CD14-positive monocyte (primary cell): ENCODE measurements around the gene PIEZO2. TPM values are rescaled to one million over a fixed set of nuclear protein-coding genes. Genes with fewer than 3 reads are reported as not detected.
A peak's percentile ranks its signal among the peaks of the same experiment; 100 is the strongest.
"Not testable (repeated sequence)": the region's sequence is repeated elsewhere in the genome, so short reads cannot be mapped to it uniquely, and the experiment has no call there.

ENCODE experiments used
- DNase-seq, 3 donors: peaks; one replicate each; pipeline ENCODE4 v3.0.0-alpha.2; 2011 to 2022
- H2AFZ ChIP-seq: 2 replicates; pipeline ENCODE4 v1.6.0; 2012; ENCODE audit warnings: mild to moderate bottlenecking, low read depth, low read length, inconsistent platforms; ENCODE audit not compliant: insufficient read depth, poor library complexity, severe bottlenecking
- H3K27ac ChIP-seq, 2 donors: 1 replicate in 1 of 2; 2 replicates in 1 of 2; pipeline ENCODE4 v1.5.1; 2012 to 2013; ENCODE audit warnings: low read length in 2 of 2, control low read depth in 1 of 2, inconsistent platforms in 1 of 2, low read depth in 1 of 2, mild to moderate bottlenecking in 1 of 2
- H3K27me3 ChIP-seq, 2 donors: one replicate each; pipeline versions ENCODE4 v1.6.0 to v1.6.1; 2011 to 2013; ENCODE audit warnings: low read length in 2 of 2; ENCODE audit not compliant: control insufficient read depth in 2 of 2, insufficient read depth in 2 of 2
- H3K36me3 ChIP-seq, 2 donors: replicated peaks in 1 of 2; 1 replicate in 1 of 2; 2 replicates in 1 of 2; pipeline versions ENCODE4 v1.5.1 to v1.6.1; 2012 to 2013; ENCODE audit warnings: low read length in 2 of 2, control low read depth in 1 of 2, inconsistent platforms in 1 of 2, mild to moderate bottlenecking in 1 of 2; ENCODE audit not compliant: insufficient read depth in 2 of 2, control insufficient read depth in 1 of 2
- H3K4me1 ChIP-seq, 2 donors: 1 replicate in 1 of 2; 2 replicates in 1 of 2; pipeline versions ENCODE4 v1.5.1 to v1.6.1; 2012 to 2013; ENCODE audit warnings: low read length in 2 of 2, control low read depth in 1 of 2, inconsistent platforms in 1 of 2, mild to moderate bottlenecking in 1 of 2, moderate library complexity in 1 of 2; ENCODE audit not compliant: insufficient read depth in 2 of 2, control insufficient read depth in 1 of 2
- H3K4me2 ChIP-seq: replicated peaks from 2 replicates; pipeline ENCODE3; 2012; ENCODE audit warnings: low read length, moderate library complexity, mild to moderate bottlenecking; ENCODE audit not compliant: poor library complexity, severe bottlenecking; ENCODE audit errors: extremely low read depth
- H3K4me3 ChIP-seq, 3 experiments: fragments of 200-600 bp in 1 of 3; sonication (generic) in 1 of 3; replicated peaks in 1 of 3; 1 replicate in 2 of 3; 2 replicates in 1 of 3; pipeline ENCODE4 v1.5.1; 2011 to 2013; ENCODE audit warnings: low read length in 3 of 3, mild to moderate bottlenecking in 3 of 3, control low read depth in 2 of 3, low read depth in 2 of 3, inconsistent platforms in 1 of 3, moderate library complexity in 1 of 3
- H3K79me2 ChIP-seq: 2 replicates; pipeline ENCODE4 v1.6.0; 2012; ENCODE audit warnings: mild to moderate bottlenecking, control low read depth, inconsistent platforms, low read length, moderate library complexity; ENCODE audit not compliant: insufficient read depth
- H3K9ac ChIP-seq: 2 replicates; pipeline ENCODE4 v1.6.0; 2017; ENCODE audit warnings: low read length, mild to moderate bottlenecking; ENCODE audit not compliant: insufficient read depth, poor library complexity, severe bottlenecking
- H3K9me3 ChIP-seq, 2 donors: replicated peaks in 1 of 2; 1 replicate in 1 of 2; 2 replicates in 1 of 2; pipeline versions ENCODE4 v1.5.1 to v1.6.1; 2012 to 2013; ENCODE audit warnings: low read length in 2 of 2, control low read depth in 1 of 2; ENCODE audit not compliant: control insufficient read depth in 1 of 2, insufficient read depth in 1 of 2
- H4K20me1 ChIP-seq: 2 replicates; pipeline ENCODE4 v1.6.0; 2012; ENCODE audit warnings: mild to moderate bottlenecking, low read length, control low read depth, moderate library complexity; ENCODE audit not compliant: insufficient read depth
- H3K27ac Mint-ChIP-seq, 7 donors: one replicate each; pipeline ENCODE4 v1.8.0; 2020; ENCODE audit warnings: mild to moderate bottlenecking in 7 of 7, mixed read lengths in 7 of 7, moderate library complexity in 6 of 7, inconsistent platforms in 2 of 7
- H3K27me3 Mint-ChIP-seq, 3 donors: one replicate each; pipeline ENCODE4 v1.8.0; 2021 to 2022; ENCODE audit warnings: low read depth in 3 of 3, mild to moderate bottlenecking in 3 of 3, mixed read lengths in 3 of 3, moderate library complexity in 3 of 3, inconsistent platforms in 1 of 3
- H3K36me3 Mint-ChIP-seq, 2 donors: one replicate each; pipeline ENCODE4 v1.8.0; 2020; ENCODE audit warnings: mixed read lengths in 2 of 2, inconsistent platforms in 1 of 2, mild to moderate bottlenecking in 1 of 2
- H3K4me1 Mint-ChIP-seq: one replicate; pipeline ENCODE4 v1.8.0; 2020; ENCODE audit warnings: mild to moderate bottlenecking, mixed read lengths
- H3K4me3 Mint-ChIP-seq, 2 donors: one replicate each; pipeline ENCODE4 v1.8.0; 2020; ENCODE audit warnings: mild to moderate bottlenecking in 2 of 2, mixed read lengths in 2 of 2, moderate library complexity in 1 of 2
- H3K9me3 Mint-ChIP-seq, 7 donors: one replicate each; pipeline ENCODE4 v1.8.0; 2020 to 2022; ENCODE audit warnings: mixed read lengths in 7 of 7, mild to moderate bottlenecking in 6 of 7, moderate library complexity in 6 of 7, inconsistent platforms in 2 of 7
- WGBS: methylation state at CpG from one replicate; pipeline ENCODE4 v1.1.5; 2013; ENCODE audit warnings: missing lambda C conversion rate; ENCODE audit not compliant: insufficient coverage; 5-methylcytosine and 5-hydroxymethylcytosine counted together
- intact Hi-C, 2 donors: fragments of 100-400 bp; cut with micrococcal nuclease; formaldehyde crosslinking; loops; one replicate each; pipeline versions ENCODE4 v1.15.0 to v1.15.1; 2023
- polyA plus RNA-seq, 3 donors: library from polyadenylated mRNA; depleted of rRNA in 1 of 3; unstranded in 2 of 3; stranded (reverse) in 1 of 3; fragments of 300-500 nt in 2 of 3; fragments of >200 nt in 1 of 3; fragmentation: Illumina TruSeq in 2 of 3; gene quantifications; 1 replicate in 2 of 3; 2 replicates in 1 of 3; pipeline ENCODE4 v1.2.3, GENCODE V29; 2012 to 2021

The PIEZO2 gene
- polyA plus RNA-seq, 3 donors: not detected

GRCh38 chr18:10642915-10643524 is 506.3 kb downstream of the PIEZO2 start:
- DNase-seq, H3K9me3 Mint-ChIP-seq, intact Hi-C loops, H3K9ac ChIP-seq, H3K27ac ChIP-seq, H3K4me2 ChIP-seq, H3K4me1 Mint-ChIP-seq, H3K27me3 ChIP-seq, H3K79me2 ChIP-seq, H4K20me1 ChIP-seq, H3K4me3 ChIP-seq, H3K27me3 Mint-ChIP-seq, H3K4me1 ChIP-seq, H3K9me3 ChIP-seq, H3K36me3 Mint-ChIP-seq, H3K36me3 ChIP-seq, H3K4me3 Mint-ChIP-seq, H3K27ac Mint-ChIP-seq, H2AFZ ChIP-seq: not testable (repeated sequence)
- WGBS: no CpG with 5 or more reads among the region's 5 CpGs

- H3K9me3 Mint-ChIP-seq, DNase-seq, H3K9me3 ChIP-seq, H3K27me3 Mint-ChIP-seq, H3K79me2 ChIP-seq, H3K4me1 ChIP-seq, H3K4me3 Mint-ChIP-seq, H2AFZ ChIP-seq, H3K4me3 ChIP-seq, intact Hi-C loops, H3K27ac ChIP-seq, H3K4me2 ChIP-seq, H3K36me3 Mint-ChIP-seq, H4K20me1 ChIP-seq, H3K4me1 Mint-ChIP-seq, H3K27ac Mint-ChIP-seq, H3K36me3 ChIP-seq, H3K9ac ChIP-seq, H3K27me3 ChIP-seq: not testable (repeated sequence)
- no CpG with 5 or more reads among the region's 6 CpGs for WGBS
Measured at GRCh38 chr18:10638539-10638885, 510.9 kb downstream of the PIEZO2 start.

GRCh38 chr18:10637858-10638538 is 511.4 kb downstream of the PIEZO2 start:
- H3K4me1 Mint-ChIP-seq, H3K27me3 ChIP-seq, H3K27me3 Mint-ChIP-seq, intact Hi-C loops, H3K9me3 Mint-ChIP-seq, H3K9ac ChIP-seq, H3K79me2 ChIP-seq, H2AFZ ChIP-seq, DNase-seq, H3K4me3 ChIP-seq, H3K4me2 ChIP-seq, H3K9me3 ChIP-seq, H3K36me3 Mint-ChIP-seq, H3K36me3 ChIP-seq, H3K4me3 Mint-ChIP-seq, H3K27ac Mint-ChIP-seq, H4K20me1 ChIP-seq, H3K27ac ChIP-seq, H3K4me1 ChIP-seq: not testable (repeated sequence)
- WGBS: no CpG with 5 or more reads among the region's 11 CpGs

GRCh38 chr18:10629076-10629475 is 520.3 kb downstream of the PIEZO2 start:
- H3K27me3 Mint-ChIP-seq, H3K27me3 ChIP-seq, H3K9ac ChIP-seq, intact Hi-C loops, H3K9me3 ChIP-seq, H3K36me3 Mint-ChIP-seq, H2AFZ ChIP-seq, H3K9me3 Mint-ChIP-seq, H3K36me3 ChIP-seq, H4K20me1 ChIP-seq, H3K27ac ChIP-seq, H3K79me2 ChIP-seq, H3K4me3 ChIP-seq: not testable (repeated sequence)
- WGBS: 20% methylated on average over 1 of the region's 6 CpGs
- peaks cover 13 to 22% of the 10 kb centered on the region in 2 donors for H3K4me1 ChIP-seq
- peak overlapping the region; percentile 19 for H3K4me2 ChIP-seq
- Mint-ChIP-seq H3K4me1 (peaks cover 17% of the 10 kb centered on the region), H3K4me3 (peak overlapping the region in 1 of 2 donors; percentile 80), H3K27ac (peak overlapping the region in 4 of 7 donors; percentile 32 to 81 (median 66))
- peak; percentile 35 to 61 (median 57) for DNase-seq
